Mammary epithelial cell (primary cell): ENCODE measurements around the gene KLF16.

Experiments
- CTCF ChIP-seq, 2 donors: IDR thresholded peaks in 1 of 2; conservative IDR thresholded peaks in 1 of 2; 2 replicates each; pipeline ENCODE4 v1.5.1; 2011 to 2012; ENCODE audit warnings: inconsistent platforms in 2 of 2, low read length in 2 of 2, mild to moderate bottlenecking in 2 of 2, control low read depth in 1 of 2, low read depth in 1 of 2; ENCODE audit not compliant: insufficient read depth in 1 of 2; ENCODE audit errors: extremely low read depth in 1 of 2
- EZH2 ChIP-seq: IDR thresholded peaks from 2 replicates; pipeline ENCODE4 v1.6.1; 2012; ENCODE audit warnings: low read length, inconsistent platforms, borderline replicate concordance

- TF ChIP-seq EZH2 (no peak), CTCF (conservative IDR thresholded peaks at IDR 0.05 in 1 of 2, IDR thresholded peaks at IDR 0.05 in 1 of 2; ENCODE audit: extremely low read depth in 1 of 2, insufficient read depth in 1 of 2, low read depth in 1 of 2, low read length in 2 of 2) (no peak)
Measured at GRCh38 chr19:1856345-1856697, 7.1 kb downstream of the KLF16 start.
